ENCODE results near the gene ZC3HAV1L.
"Not testable (repeated sequence)": the region's sequence is repeated elsewhere in the genome, so short reads cannot be mapped to it uniquely, and the experiment has no call there.

Gene ZC3HAV1L

GRCh38 chr7:139051655-139052054 lies 15.8 kb upstream of the ZC3HAV1L start:
- DNase-seq, result no peak

GRCh38 chr7:139049936-139050335 lies 14.1 kb upstream of the ZC3HAV1L start:
- no peak for DNase-seq

GRCh38 chr7:139049111-139049510 lies 13.3 kb upstream of the ZC3HAV1L start:
- DNase-seq, result no peak

GRCh38 chr7:139047970-139048369 lies 12.1 kb upstream of the ZC3HAV1L start:
- DNase-seq, result no peak

GRCh38 chr7:139046143-139046542 lies 10.3 kb upstream of the ZC3HAV1L start:
- peak; percentile 17 for DNase-seq

GRCh38 chr7:139044813-139045794 lies 9.3 kb upstream of the ZC3HAV1L start:
- peak; percentile 33 for DNase-seq

GRCh38 chr7:139043823-139044812 lies 8.3 kb upstream of the ZC3HAV1L start:
- peak; percentile 83 for DNase-seq

- peak; percentile 55 for DNase-seq
Observed at GRCh38 chr7:139041378-139042085, 5.7 kb upstream of the ZC3HAV1L start.

GRCh38 chr7:139038691-139039090 lies 2.8 kb upstream of the ZC3HAV1L start:
- DNase-seq, result no peak

- peak; percentile 17 for DNase-seq
Observed at GRCh38 chr7:139036901-139037300, 1.1 kb upstream of the ZC3HAV1L start.

GRCh38 chr7:139034855-139035585 lies 822 bp downstream of the ZC3HAV1L start:
- peak; percentile 79 for DNase-seq

- peak; percentile 50 for DNase-seq
Observed at GRCh38 chr7:139034336-139034735, 1.5 kb downstream of the ZC3HAV1L start.

GRCh38 chr7:139033346-139034114 lies 2.3 kb downstream of the ZC3HAV1L start:
- peak; percentile 51 for DNase-seq

- DNase-seq, result no peak
Observed at GRCh38 chr7:139032473-139032872, 3.4 kb downstream of the ZC3HAV1L start.

- DNase-seq, result no peak
Observed at GRCh38 chr7:139029353-139029752, 6.5 kb downstream of the ZC3HAV1L start.

- no peak for DNase-seq
Observed at GRCh38 chr7:139026551-139026950, 9.3 kb downstream of the ZC3HAV1L start.

- DNase-seq, result not testable (repeated sequence)
Observed at GRCh38 chr7:139025861-139026260, 10.0 kb downstream of the ZC3HAV1L start.

- DNase-seq, result no peak
Observed at GRCh38 chr7:139023076-139023475, 12.8 kb downstream of the ZC3HAV1L start.

GRCh38 chr7:139022286-139022685 lies 13.6 kb downstream of the ZC3HAV1L start:
- DNase-seq, result no peak

- DNase-seq, result no peak
Observed at GRCh38 chr7:139018910-139019309, 16.9 kb downstream of the ZC3HAV1L start.

- DNase-seq, result peak; percentile 74
Observed at GRCh38 chr7:139016931-139017511, 18.8 kb downstream of the ZC3HAV1L start.
